Posterior vena cava (tissue), 2 donors: ENCODE data around the gene CFAP47. TPM values are rescaled to one million over a fixed set of nuclear protein-coding genes. Genes with fewer than 3 reads are reported as not detected.

Experiments used
- total RNA-seq, 2 donors: library from RNA; stranded (reverse); fragmentation: NEBNext Ultra II Directional; extraction: Animal tissue kit (Norgen Biotek cat#: 25700); gene quantifications; one replicate each; pipeline ENCODE4 v1.2.1, GENCODE V29; 2021
- donor health status: DM: yes; HTN: yes; CAD: no.
- donor health status: DM: yes; HTN: yes; CAD: no.

Gene CFAP47
- total RNA-seq, 2 donors from 2014 or later, result not detected

Other genes starting within 250 kb of the CFAP47 start
- not detected for gene MAGEB16, start 121.4 kb upstream of the CFAP47 start, total RNA-seq